Panc1 (cell line): ENCODE results near the gene NHEJ1. TPM values are rescaled to one million over a fixed set of nuclear protein-coding genes. Genes with fewer than 3 reads are reported as not detected.

Source experiments
- ATAC-seq: fragments of 200-7000 bp; cut with Tn5 transposase; 2 replicates; pipeline ENCODE4 v1.9.1; 2020; ENCODE audit warnings: mild to moderate bottlenecking, moderate library complexity
- BruUV-seq: library from RNA; stranded (reverse); fragments of 400-500 nt; replicated peaks from 2 replicates; lab custom pipeline; 2021; lab: Mats Ljungman, UMichigan
- CTCF ChIA-PET: fragments of 300-600 bp; sonication (Branson Sonifier 250); formaldehyde crosslinking; loops from one replicate; lab custom pipeline; 2022; ENCODE audit warnings: antibody characterized with exemption; lab: Charles Lee
- POLR2A ChIA-PET: fragments of 300-600 bp; sonication (Branson Sonifier 250); formaldehyde crosslinking; loops from one replicate; lab custom pipeline; 2022; ENCODE audit warnings: antibody characterized with exemption; lab: Charles Lee
- DNase-seq: peaks from one replicate; pipeline ENCODE4 v3.0.0-alpha.2; 2010; ENCODE audit warnings: low read depth, low spot score
- H3K27ac ChIP-seq: 2 replicates; pipeline ENCODE4 v1.5.1; 2011; ENCODE audit warnings: mild to moderate bottlenecking, low read length, inconsistent platforms
- H3K27me3 ChIP-seq: fragments of 200-500 bp; sonication (Bioruptor generic); 2 replicates; pipeline ENCODE4 v1.6.0; 2014; ENCODE audit warnings: low read length, inconsistent platforms; ENCODE audit not compliant: control insufficient read depth, insufficient read depth
- H3K36me3 ChIP-seq: fragments of 200-500 bp; sonication (Bioruptor generic); 2 replicates; pipeline ENCODE4 v1.5.1; 2014; ENCODE audit warnings: inconsistent platforms, mild to moderate bottlenecking, low read length, moderate library complexity; ENCODE audit not compliant: control insufficient read depth, insufficient read depth
- H3K4me1 ChIP-seq: 2 replicates; pipeline ENCODE4 v1.5.1; 2011; ENCODE audit warnings: inconsistent platforms, mild to moderate bottlenecking, low read length, moderate library complexity; ENCODE audit not compliant: control insufficient read depth, insufficient read depth
- H3K4me3 ChIP-seq, 2 experiments: 2 replicates each; pipeline ENCODE4 v1.5.1; 2011 to 2012; ENCODE audit warnings: low read depth in 2 of 2, low read length in 2 of 2, mild to moderate bottlenecking in 2 of 2, inconsistent platforms in 1 of 2, moderate library complexity in 1 of 2
- H3K9me3 ChIP-seq: fragments of 200-500 bp; sonication (Bioruptor generic); 2 replicates; pipeline ENCODE4 v1.5.1; 2014; ENCODE audit warnings: low read depth, mild to moderate bottlenecking, inconsistent platforms, low read length, moderate library complexity; ENCODE audit not compliant: control insufficient read depth, insufficient read depth
- CTCF ChIP-seq: fragments of 450-650 bp; IDR thresholded peaks from 2 replicates; pipeline ENCODE4 v1.5.1; 2017; ENCODE audit warnings: mild to moderate bottlenecking
- POLR2AphosphoS5 ChIP-seq: IDR thresholded peaks from 2 replicates; pipeline ENCODE4 v1.6.1; 2012; ENCODE audit warnings: mild to moderate bottlenecking, low read depth, low read length, moderate library complexity
- REST ChIP-seq, 2 experiments: IDR thresholded peaks; 2 replicates each; pipeline ENCODE4 v1.6.1; 2011 to 2012; ENCODE audit warnings: low read depth in 2 of 2, control low read depth in 1 of 2, low read length in 1 of 2, mild to moderate bottlenecking in 1 of 2, moderate library complexity in 1 of 2; ENCODE audit not compliant: insufficient read depth in 1 of 2
- SIN3A ChIP-seq: IDR thresholded peaks from 2 replicates; pipeline ENCODE4 v1.6.1; 2012; ENCODE audit warnings: low read depth, mild to moderate bottlenecking, low read length, moderate library complexity, borderline replicate concordance; ENCODE audit not compliant: insufficient read depth
- TCF7L2 ChIP-seq: IDR thresholded peaks from 2 replicates; pipeline ENCODE4 v1.6.1; 2011; ENCODE audit warnings: mild to moderate bottlenecking, low read depth, low read length, inconsistent platforms
- in situ Hi-C: cut with HindIII; loops from 2 replicates; pipeline ENCODE4 v1.10.0; 2016; ENCODE audit warnings: low sequenced_read_pairs, low pct_unique_long_range_greater_than_20kb
- intact Hi-C: fragments of 100-400 bp; cut with micrococcal nuclease; formaldehyde crosslinking; loops from one replicate; pipeline ENCODE4 v1.10.0; 2022; ENCODE audit not compliant: unreplicated experiment
- total RNA-seq: library from RNA; stranded (reverse); gene quantifications from one replicate; pipeline ENCODE4 v1.2.1, GENCODE V29; 2021; ENCODE audit not compliant: unreplicated experiment

The NHEJ1 gene
- total RNA-seq, 1 experiment from 2014 or later: 18.2 TPM

GRCh38 chr2:219076253-219076652, 84.4 kb downstream of the NHEJ1 start:
- no TSS peak for BruUV-seq
- no peaks in the 10 kb centered on the region for H3K9me3 ChIP-seq
- no peak overlapping the region for H3K4me3 ChIP-seq
- ChIA-PET CTCF (interaction anchor here (0.6 to 0.7 kb wide), 2 partner anchors 95 to 218 kb away, joined by 6 to 14 read pairs; no protein-coding TSS in a partner anchor), POLR2A (interaction anchor here (0.6 to 0.7 kb wide), 2 partner anchors 17 to 43 kb away, joined by 13 to 19 read pairs; no protein-coding TSS in a partner anchor)
- H3K4me1 ChIP-seq: no peaks in the 10 kb centered on the region
- no peak overlapping the region for H3K27ac ChIP-seq
- intact Hi-C loops (no loop called here), in situ Hi-C loops (no loop called here)
- DNase-seq (no peak), ATAC-seq (no peak)
- no peak for TF ChIP-seq SIN3A
- TF ChIP-seq REST (IDR thresholded peaks at IDR 0.05; ENCODE audit: insufficient read depth in 1 of 2, low read depth in 2 of 2, low read length in 1 of 2): no peak
- TF ChIP-seq CTCF: no peak
- TF ChIP-seq POLR2AphosphoS5: no peak
- TF ChIP-seq TCF7L2: no peak
- no peaks in the 10 kb centered on the region for H3K27me3 ChIP-seq
- H3K36me3 ChIP-seq: no peaks in the 10 kb centered on the region

- in situ Hi-C loops: no loop called here
These were observed 87.0 kb downstream of the NHEJ1 start for GRCh38 chr2:219073413-219074129.

More at GRCh38 chr2:219073413-219074129, 87.0 kb downstream of the NHEJ1 start:
- Histone ChIP-seq H3K36me3 (no peaks in the 10 kb centered on the region), H3K27ac (no peak overlapping the region), H3K4me3 (no peak overlapping the region), H3K4me1 (no peaks in the 10 kb centered on the region), H3K9me3 (no peaks in the 10 kb centered on the region), H3K27me3 (no peaks in the 10 kb centered on the region)
- POLR2A ChIA-PET: no interaction called here
- TF ChIP-seq REST (IDR thresholded peaks at IDR 0.05; ENCODE audit: insufficient read depth in 1 of 2, low read depth in 2 of 2, low read length in 1 of 2) (no peak), CTCF (peak; percentile 75)
- DNase-seq (peak; percentile 12), ATAC-seq (peak; percentile 71; the same call in 1 of the 2 replicates)
- no TSS peak for BruUV-seq
- intact Hi-C loops: no loop called here
- CTCF ChIA-PET: interaction anchor here (0.8 to 1.9 kb wide), 3 partner anchors 22 to 42 kb away, joined by 3 to 4 read pairs (median 3); no protein-coding TSS in a partner anchor
